Right lobe of liver (tissue), 4 donors: ENCODE measurements around the gene SUCLA2.

Source experiments
- POLR2A ChIP-seq: fragments of 450-650 bp; IDR thresholded peaks from one replicate; pipeline ENCODE4 v1.6.1; 2017; ENCODE audit warnings: antibody characterized with exemption, mild to moderate bottlenecking
- TF ChIP-seq, protein P1 (sequence below), 4 donors: fragments of 200-600 bp in 3 of 4; fragments of 450-650 bp in 1 of 4; IDR thresholded peaks; one replicate each; pipeline versions ENCODE4 v1.5.1 to v1.8.0; 2016 to 2022; ENCODE audit warnings: antibody characterized with exemption in 4 of 4, mild to moderate bottlenecking in 2 of 4
- donor health status: DM: no; HTN: no; CAD: no.
- donor health status: DM: no; HTN: no; CAD: no.
- donor health status: DM: no; HTN: yes; CAD: no.

DNA sequence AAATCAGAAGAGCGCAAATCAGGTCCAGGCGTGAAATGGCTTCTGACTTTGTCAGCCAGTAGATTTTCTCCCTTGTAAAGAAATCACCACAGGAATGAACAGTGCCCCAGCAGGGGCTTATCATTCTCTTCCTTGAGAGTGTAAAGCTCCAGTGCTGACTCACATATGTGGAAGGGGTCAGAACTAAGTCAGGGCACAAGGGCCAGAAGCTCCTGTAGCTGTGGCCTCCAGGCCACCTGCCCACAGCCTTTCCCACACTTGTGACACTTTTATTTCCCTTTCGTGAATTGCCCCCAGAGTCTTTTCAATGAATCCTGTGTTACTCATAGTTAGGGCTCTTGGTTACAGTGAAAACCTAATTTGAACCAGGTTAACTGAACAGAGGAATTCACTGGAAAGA is 99.6 kb downstream of the SUCLA2 start:
- TF ChIP-seq, protein P1, sequence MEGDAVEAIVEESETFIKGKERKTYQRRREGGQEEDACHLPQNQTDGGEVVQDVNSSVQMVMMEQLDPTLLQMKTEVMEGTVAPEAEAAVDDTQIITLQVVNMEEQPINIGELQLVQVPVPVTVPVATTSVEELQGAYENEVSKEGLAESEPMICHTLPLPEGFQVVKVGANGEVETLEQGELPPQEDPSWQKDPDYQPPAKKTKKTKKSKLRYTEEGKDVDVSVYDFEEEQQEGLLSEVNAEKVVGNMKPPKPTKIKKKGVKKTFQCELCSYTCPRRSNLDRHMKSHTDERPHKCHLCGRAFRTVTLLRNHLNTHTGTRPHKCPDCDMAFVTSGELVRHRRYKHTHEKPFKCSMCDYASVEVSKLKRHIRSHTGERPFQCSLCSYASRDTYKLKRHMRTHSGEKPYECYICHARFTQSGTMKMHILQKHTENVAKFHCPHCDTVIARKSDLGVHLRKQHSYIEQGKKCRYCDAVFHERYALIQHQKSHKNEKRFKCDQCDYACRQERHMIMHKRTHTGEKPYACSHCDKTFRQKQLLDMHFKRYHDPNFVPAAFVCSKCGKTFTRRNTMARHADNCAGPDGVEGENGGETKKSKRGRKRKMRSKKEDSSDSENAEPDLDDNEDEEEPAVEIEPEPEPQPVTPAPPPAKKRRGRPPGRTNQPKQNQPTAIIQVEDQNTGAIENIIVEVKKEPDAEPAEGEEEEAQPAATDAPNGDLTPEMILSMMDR (IDR thresholded peaks at IDR 0.05) = no peak
- no peak for TF ChIP-seq POLR2A
